Anterior cingulate cortex (tissue), 58 donors: Measurements from ENCODE around the gene MRPL44.

Experiments
- DNase-seq, 58 donors: peaks; one replicate each; lab custom pipeline; 2025; lab: John Stamatoyannopoulos, UW

Gene MRPL44

DNA sequence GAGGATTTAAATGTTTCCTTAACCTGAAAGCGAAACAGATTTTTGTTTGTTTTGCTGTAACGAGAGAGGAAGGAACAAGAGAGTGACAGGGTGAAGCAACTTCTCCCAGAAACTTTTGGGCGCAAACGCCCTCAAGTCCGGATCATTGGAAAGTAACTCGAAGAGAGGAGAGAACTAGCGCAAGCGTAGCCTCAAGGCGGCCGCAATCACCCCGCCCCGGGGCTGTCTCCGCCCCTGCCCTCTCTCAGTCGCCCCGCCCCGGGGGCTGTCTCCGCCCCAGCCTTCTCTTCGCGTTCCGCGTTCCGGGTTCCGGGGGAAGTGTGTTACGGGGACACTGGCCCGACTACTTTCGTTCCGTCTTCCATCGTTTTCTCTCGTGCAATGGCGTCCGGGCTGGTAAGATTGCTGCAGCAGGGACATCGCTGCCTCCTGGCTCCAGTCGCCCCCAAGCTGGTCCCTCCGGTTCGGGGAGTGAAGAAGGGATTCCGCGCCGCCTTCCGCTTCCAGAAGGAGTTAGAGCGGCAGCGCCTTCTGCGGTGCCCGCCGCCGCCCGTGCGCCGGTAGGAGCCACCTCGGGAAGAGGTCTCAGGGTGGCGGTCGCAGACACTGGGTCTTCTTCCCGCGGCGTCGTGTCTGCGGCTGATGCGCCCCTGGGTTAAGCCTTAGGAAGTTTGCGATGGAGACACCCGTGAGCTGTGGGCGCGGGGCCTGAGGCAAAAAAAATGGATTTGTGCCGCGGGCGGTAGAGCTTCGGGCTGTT is at the start of gene MRPL44:
Gene MRPL44 (plus strand): TSS at position 372 of the 760 bp plus-strand sequence. CDS start 10 bp downstream, at position 382.
- peak; percentile 74 to 99 (median 95) for DNase-seq

DNA sequence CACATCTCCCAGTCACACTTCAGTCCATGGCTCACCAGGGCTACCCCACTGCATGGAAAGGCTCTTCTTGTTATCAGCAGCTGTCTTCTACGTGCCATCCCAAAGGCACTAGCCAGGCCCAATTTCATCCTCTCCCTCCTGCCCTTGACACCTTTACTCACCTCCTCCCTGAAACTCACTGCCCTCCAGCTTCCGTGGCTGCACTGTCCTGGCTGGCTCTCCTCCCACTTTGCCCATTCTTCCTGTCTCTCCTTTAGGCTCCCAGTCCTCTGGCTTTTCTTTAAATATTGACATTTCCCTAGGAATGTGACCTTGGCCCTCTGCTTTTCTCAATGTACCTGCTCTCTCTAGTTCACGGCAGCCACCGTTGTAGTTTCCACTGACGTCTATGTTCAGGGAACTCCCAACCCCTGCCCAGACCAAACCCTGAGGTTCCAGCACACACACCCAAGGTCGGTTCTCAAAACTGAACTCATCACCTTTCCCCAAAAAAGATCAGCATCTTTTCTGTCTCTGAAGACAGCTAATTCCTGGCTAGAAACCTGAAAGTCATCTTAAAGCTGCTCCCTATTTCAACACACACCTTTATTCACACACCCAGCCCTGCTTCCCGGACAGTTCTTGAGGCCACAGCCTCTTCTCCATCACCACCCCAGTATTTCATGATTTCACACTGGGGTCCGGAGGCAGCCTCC is 48.8 kb upstream of the MRPL44 start:
- DNase-seq: no peak

DNA sequence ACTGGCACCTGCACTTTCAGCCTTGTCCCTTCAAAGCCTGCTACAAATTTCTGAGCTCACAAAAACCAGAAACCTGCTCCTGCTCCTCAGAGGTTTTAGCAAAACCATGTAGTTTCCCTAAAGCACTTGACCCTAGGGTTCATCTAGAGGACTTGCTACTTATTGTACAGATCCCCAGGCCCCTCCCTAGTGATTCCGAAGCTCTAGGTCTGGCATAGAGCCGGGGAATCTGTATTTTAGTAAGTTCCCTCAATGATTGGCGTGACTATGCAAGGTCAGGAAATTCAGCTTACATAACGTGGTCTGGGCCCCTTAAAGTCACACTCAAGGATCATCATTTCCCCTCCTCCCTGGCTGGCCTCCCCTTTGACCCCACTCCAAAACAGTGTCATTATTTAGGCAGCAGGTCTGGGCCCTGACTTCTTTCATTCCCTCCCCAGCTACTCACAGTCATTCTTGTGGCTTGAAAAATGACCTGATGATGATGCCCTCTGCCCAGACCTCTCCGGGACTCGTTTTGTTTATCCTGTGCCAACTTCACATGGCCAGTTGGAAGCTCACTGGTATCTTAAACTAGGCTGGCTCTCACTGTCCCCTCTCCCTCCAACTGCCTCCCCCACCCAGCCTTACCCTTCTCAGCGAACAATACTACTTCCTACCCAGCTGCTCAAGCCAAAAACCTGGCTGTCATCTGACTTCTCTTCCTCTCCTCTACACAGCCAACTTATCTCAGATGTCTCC is 48.1 kb upstream of the MRPL44 start:
- DNase-seq: no peak

DNA sequence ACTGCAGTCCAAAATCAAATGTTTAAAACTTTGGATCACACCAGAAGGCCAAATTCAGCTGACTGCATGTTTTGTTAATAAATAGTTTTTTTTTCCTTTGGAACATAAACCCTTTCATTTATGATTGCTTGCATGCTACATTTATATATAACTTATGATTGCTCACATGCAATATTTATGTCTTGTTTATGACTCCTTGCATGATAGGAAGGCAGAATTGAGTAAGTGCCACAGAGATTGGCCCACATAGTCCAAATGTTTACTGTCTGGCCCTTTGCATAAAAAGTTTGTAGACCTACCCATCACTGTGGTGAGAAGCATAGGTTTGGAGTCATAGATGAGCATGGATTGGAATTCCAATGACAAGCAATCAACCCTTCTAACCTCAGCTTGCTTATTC is 42.9 kb upstream of the MRPL44 start:
- DNase-seq: no peak

DNA sequence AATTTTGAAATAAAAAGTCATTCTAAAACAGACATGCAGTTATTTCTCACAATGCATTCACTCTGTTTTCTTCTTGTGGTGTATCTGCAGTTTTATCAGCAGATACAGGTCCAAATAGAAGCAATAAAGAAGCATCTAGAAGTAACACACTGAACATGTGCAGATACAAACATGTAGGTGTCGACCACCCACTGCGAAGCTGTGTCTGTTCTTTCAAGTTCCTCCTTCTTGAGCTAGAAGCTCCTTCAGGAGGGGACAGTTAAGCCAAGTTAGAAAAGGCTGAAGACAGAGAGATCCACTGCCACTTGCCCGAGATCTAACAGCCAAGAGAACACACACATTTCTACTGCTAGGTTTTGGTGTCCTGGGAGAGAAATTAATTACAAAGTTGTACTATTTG is 42.2 kb upstream of the MRPL44 start:
- DNase-seq: peak in 4 of 58 donors; percentile 1 to 8 (median 2)

GRCh38 chr2:223916181-223916920 is 40.9 kb upstream of the MRPL44 start:
- DNase-seq: no peak

- DNase-seq: no peak
These were observed 38.6 kb upstream of the MRPL44 start for GRCh38 chr2:223918671-223919134.

DNA sequence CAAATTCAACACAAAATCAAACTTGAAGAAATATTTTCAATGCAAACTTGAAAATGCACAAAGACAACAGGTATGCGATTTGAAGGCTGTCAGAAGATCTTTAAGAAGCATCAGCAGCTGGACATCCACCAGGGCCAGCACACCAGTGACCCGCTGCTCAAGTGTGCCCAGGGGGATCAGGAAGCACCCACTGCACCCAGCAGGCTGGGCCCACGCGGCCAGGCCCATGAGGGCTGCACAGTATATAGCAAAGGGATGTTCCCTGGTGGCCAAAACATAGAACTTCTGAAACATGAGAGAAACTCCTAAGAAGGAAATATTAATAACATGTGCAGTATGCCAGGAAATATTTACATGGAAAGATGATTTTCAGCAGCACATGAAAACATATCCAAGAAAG is 37.2 kb upstream of the MRPL44 start:
- peak in 1 of 58 donors; percentile 1 for DNase-seq

- no peak for DNase-seq
These were observed 36.1 kb upstream of the MRPL44 start for GRCh38 chr2:223921204-223921603.

DNA sequence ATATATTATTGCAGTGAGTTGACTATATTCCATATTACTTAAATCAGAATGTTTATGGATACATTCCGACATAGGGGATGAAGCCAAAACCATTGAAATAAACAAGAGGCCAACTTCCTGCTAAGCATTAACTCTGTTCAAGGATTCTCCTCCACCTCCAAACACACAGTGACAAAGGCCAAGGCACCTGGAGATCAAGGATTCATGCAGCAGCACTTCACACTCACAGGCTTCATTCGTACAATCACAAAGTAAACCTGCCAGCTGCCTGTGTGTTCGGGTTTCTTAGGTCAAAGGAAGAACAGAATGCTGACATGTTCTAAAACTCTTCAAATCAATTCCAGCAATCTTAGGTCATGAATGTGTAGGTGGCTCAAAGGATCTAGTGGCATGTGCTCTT is 35.0 kb upstream of the MRPL44 start:
- DNase-seq: no peak

DNA sequence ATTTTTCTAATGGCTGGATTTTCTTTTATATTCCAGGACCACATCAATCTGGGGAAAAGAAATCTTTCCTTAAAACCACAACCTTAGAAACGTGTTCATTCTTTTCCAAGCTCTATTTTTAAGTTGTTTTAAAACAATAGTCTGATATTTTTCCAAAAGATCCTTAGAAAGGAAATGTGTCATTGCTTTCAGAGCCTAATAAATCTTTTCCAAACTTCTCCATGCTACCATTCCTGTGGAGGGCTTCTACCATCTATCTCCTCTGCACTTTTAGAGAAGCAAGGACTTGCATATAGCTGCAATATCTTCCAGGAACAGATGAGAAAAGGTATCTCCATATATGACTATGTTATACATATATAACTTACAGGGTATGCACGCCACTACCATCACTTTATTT is 33.3 kb upstream of the MRPL44 start:
- no peak for DNase-seq

GRCh38 chr2:223925106-223925505 is 32.2 kb upstream of the MRPL44 start:
- DNase-seq: no peak

- no peak for DNase-seq
These were observed 28.9 kb upstream of the MRPL44 start for GRCh38 chr2:223928113-223929006.

DNA sequence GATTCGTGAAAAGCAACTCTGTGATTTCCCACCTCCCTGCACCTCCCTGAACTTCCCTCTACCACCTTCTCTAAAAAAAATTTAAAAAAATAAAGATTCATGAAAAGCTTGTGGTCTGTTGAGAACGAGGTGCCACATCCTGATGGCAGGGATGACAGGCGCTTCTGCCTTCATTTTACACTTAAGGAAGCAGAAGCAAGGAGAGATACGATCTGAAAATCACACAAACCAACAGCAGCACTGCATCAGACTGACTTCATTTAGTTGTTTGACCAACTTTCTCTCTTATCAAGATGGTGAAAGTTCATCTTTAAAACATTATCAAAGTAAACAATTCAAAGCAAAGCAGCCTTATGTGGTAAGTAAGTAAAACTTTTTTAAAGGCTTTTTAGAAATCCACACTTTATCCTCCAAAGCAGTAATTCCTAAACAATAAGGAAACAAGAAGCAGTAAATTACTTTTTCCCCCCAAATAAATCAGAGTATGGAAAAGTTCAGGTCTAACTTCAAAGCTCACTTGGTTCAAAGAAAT is 27.6 kb upstream of the MRPL44 start:
- DNase-seq: no peak

DNA sequence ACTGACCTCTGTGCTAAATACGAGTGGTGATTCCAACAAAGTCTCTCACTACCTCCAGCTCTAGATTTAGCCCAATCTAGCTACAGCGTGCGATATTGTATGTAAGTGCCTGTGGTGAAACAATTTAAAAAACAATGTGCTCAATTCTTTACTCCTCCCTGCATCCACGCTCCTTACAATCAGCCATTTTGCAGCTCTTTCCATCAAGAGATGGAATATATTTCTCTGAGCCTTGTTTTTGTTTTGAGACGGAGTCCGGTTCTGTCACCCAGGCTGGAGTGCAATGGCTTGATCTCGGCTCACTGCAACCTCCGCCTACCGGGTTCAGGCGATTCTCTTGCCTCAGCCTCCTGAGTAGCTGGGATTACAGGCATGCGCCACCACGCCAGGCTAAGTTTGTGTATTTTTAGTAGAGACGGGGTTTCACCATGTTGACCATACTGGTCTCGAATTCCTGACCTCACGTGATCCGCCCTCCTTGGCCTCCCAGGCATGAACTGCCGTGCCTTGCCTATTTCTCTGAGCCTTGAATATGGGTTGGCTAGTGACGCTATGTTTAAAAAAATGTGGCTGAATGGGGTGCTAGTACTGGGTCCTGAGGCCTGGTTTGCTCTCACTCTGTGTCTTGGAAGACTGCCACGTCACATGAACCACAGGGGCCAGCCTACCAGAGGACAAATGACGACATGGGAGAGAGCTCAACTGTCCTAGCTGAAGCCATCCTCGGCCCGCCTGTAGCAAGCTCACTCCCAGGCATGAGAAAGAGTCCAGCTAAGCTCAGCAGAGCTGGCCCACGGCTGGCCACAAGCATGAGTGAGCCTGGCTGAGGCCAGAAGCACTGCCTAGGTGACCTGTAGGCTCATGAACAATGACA is 26.9 kb upstream of the MRPL44 start:
- peak in 54 of 58 donors; percentile 8 to 89 (median 62) for DNase-seq

DNA sequence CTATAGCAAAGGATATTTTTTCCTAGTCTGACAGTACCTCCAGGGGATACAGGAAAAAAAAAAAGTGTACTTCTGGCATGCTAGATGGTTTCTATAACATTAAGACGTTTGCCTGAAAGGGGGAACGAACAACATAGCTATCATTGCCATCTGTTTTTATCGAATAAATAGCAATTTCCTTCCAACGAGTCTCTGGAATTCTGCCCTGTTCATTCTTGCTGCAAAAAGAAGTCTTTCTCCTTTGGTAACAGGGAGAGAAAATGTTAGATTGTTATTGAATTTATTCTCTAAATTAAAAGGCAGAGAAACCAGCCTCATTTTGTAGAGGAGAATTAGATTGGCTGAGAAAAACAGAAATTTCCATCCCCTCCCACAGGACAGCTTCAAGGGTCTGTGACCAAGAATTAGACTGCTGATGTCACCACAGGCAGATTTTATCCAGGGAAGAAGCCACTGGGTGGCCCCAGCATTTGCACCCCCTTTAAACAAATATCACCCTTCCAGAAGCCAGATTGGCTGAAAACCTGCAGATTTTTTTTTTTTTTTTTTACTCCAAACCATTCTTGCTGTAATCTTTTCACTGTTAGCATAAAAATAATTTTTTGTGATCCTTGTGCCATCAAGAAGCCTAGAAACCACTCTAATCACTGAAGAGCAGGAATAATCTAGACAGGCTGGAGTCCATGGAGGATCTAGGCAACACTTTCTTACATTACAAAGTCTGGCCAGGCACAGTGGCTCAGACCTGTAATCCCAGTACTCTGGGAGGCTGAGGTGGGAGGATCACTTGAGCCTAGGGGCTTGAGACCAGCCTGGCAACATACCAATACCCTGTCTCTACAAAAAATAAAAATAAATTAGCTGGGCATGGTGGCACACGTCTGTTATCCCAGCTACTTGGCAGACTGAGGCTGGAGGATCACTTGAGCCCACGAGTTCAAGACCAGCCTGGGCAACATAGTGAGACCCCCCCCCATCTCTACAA is 24.2 kb upstream of the MRPL44 start:
- DNase-seq: peak in 1 of 58 donors; percentile 3

- DNase-seq: no peak
These were observed 22.4 kb upstream of the MRPL44 start for GRCh38 chr2:223934870-223935269.
